AG09319 (cell line): ENCODE results near the gene ZNF41.
A peak's percentile ranks its signal among the peaks of the same experiment; 100 is the strongest.
"Not testable (repeated sequence)": the region's sequence is repeated elsewhere in the genome, so short reads cannot be mapped to it uniquely, and the experiment has no call there.

Experiments used
- DNase-seq: peaks from one replicate; pipeline ENCODE4 v3.0.0-alpha.2; 2010; ENCODE audit warnings: low read depth; ENCODE audit errors: extremely low read depth
- TF ChIP-seq, protein P1 (sequence below): IDR thresholded peaks from 2 replicates; pipeline ENCODE4 v1.5.1; 2011; ENCODE audit warnings: low read depth, mild to moderate bottlenecking, inconsistent platforms, low read length, moderate library complexity

The ZNF41 gene

DNA sequence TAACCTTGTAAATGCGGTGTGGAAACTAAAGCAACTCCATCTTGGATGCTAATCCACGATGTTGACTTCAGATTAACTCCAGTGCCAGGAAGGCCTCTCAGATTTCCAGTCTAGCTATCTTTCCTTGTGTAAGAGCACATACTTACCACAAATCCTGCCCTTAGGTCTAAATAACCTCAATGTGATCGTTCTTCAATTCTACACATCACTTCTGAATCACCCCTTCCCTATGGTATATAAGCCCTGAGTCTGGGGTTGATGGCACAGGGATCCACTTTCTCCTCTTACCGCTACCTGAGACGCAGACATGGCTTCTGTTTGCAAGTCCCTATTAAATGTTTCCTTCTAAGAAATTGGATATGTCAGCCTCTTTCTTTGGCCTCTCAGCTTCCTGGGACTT, 17.5 kb upstream of the ZNF41 start:
- TF ChIP-seq, protein P1, sequence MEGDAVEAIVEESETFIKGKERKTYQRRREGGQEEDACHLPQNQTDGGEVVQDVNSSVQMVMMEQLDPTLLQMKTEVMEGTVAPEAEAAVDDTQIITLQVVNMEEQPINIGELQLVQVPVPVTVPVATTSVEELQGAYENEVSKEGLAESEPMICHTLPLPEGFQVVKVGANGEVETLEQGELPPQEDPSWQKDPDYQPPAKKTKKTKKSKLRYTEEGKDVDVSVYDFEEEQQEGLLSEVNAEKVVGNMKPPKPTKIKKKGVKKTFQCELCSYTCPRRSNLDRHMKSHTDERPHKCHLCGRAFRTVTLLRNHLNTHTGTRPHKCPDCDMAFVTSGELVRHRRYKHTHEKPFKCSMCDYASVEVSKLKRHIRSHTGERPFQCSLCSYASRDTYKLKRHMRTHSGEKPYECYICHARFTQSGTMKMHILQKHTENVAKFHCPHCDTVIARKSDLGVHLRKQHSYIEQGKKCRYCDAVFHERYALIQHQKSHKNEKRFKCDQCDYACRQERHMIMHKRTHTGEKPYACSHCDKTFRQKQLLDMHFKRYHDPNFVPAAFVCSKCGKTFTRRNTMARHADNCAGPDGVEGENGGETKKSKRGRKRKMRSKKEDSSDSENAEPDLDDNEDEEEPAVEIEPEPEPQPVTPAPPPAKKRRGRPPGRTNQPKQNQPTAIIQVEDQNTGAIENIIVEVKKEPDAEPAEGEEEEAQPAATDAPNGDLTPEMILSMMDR = no peak
- DNase-seq = no peak

DNA sequence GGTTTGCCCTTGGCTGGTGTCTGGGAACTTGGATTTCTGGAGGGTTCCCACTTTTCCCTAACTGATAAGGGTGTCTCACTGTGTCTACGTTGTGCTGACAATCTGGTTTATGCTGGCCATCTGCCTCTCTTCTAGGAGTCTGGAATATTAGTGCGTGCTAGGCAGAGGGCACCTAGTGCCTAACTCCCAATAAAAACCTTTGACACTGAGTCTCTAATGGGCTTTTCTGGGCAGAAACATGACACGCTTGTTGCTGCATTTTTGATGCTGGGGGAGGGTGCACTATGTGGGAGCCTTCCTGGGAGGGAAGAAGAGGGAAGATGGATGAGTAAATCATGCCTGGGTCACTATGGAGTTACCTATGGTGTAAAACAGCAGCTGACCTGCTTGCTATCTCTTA, 16.3 kb upstream of the ZNF41 start:
- DNase-seq = no peak

DNA sequence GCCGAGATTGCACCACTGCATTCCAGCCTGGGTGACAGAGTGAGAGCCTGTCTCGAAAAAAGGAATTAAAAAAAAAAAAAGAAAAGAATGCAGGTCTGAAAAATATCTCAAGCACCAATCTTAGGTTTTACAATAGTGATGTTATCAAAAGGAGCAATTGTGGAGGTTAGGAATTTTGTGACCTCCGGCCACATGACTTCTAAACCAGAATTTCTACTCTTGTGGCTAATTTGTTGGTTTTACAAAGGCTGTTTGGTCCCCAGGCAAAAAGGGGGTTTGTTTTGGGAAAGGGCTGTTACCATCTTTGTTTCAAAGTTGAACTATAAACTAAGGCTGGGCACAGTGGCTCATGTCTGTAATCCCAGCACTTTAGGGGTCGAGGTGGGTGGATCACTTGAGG, 15.4 kb upstream of the ZNF41 start:
- TF ChIP-seq, protein P1 = no peak
- DNase-seq = no peak

More for the DNA sequence above, 16.3 kb upstream of the ZNF41 start:
- TF ChIP-seq, protein P1 = no peak

DNA sequence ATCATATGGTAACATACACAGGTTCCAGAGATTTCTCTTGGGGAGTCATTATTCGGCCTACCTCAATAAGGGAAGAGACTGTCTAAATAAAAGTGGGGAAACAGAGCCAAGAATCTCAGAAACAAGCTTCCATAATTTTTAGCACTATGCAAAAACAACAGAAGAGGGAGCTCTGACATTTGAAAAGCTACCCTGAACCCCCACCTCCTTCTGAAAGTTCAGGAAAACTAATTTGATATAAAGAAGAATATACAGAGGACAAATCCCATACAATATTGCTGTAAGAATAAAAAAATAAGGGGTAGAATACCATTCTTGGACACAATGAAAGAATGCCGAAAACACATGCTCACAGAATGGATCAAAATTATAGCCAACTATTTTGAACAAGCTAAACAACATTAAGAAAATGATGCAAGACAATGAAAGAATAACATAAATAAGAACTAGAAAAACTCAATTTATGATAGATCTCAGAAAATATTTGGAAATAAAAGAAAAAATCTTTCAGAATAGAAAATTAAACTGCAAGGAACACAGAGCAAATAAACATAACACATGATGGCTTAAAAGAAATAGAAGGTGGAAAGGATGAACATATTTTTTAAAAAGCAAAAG, 14.4 kb upstream of the ZNF41 start:
- TF ChIP-seq, protein P1 = peak; percentile 46
- DNase-seq = no peak

- DNase-seq = not testable (repeated sequence)
These were observed 9.1 kb upstream of the ZNF41 start for GRCh38 chrX:47492133-47492532.

DNA sequence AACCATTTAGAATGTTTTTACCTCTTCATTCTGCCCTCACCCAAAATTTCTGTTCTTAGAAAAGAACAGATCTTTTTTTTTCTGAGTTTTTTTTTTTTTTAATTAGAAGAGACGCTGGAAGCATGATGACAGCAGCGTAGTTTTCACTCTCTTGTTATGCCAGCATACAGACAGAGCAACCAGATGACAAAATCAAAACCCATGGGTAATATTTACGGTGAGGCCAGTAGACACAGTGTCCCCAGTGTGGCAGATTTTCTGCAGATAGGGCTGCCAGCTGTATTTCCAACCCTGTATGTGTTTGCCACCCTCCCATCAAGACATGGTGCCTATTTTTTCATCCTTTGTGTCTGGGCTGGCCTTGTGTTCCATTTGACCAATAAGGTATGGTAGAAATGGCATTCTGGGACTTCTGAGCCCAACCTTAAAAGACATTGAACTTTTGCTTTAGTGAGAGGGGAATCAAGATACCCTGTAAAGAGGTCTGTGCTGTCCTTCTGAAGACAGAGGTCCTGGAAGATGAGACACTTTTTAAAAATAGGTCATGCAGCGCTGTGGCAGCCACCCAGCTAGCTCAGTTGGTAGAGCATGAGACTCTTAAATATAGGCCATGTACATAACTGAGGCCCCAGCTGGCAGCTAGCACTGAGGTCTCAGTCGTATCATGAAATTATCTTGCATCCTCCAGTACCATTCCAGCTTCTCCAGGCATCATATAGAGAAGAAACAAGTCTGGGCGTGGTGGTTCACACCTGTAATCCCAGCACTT, 6.7 kb upstream of the ZNF41 start:
- TF ChIP-seq, protein P1 = no peak
- DNase-seq = no peak

GRCh38 chrX:47484885-47485284, 1.9 kb upstream of the ZNF41 start:
- TF ChIP-seq, protein P1 = no peak
- no peak for DNase-seq
